Measurements from ENCODE around the gene ATRNL1.
"Not testable (repeated sequence)": the region's sequence is repeated elsewhere in the genome, so short reads cannot be mapped to it uniquely, and the experiment has no call there.

The ATRNL1 gene

GRCh38 chr10:115774721-115775120 lies 681.6 kb downstream of the ATRNL1 start:
- no peak for DNase-seq

GRCh38 chr10:115777646-115778045 lies 684.5 kb downstream of the ATRNL1 start:
- DNase-seq, result no peak

GRCh38 chr10:115790220-115790619 lies 697.1 kb downstream of the ATRNL1 start:
- DNase-seq, result no peak

- no peak for DNase-seq
Measured at GRCh38 chr10:115795964-115796363, 702.8 kb downstream of the ATRNL1 start.

- no peak for DNase-seq
Measured at GRCh38 chr10:115801457-115801856, 708.3 kb downstream of the ATRNL1 start.

DNA sequence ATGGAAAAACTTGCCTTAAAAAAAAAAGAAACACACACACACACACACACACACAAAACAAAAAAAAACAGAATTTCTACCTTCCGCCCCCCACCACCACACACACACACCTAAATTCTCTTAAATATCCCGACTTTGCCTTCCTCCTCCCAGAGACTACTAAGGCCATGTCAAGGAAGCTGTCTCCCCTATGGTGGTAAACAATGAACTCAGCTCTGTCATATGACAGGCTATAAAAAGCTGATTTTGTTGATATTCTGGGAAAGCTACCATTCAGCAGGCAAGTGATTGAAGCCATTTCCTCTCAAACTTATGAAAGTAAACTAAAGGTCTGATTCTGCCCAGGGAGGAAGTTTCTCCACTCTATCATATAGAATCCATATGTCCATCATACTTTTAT lies 708.8 kb downstream of the ATRNL1 start:
- no peak for DNase-seq

DNA sequence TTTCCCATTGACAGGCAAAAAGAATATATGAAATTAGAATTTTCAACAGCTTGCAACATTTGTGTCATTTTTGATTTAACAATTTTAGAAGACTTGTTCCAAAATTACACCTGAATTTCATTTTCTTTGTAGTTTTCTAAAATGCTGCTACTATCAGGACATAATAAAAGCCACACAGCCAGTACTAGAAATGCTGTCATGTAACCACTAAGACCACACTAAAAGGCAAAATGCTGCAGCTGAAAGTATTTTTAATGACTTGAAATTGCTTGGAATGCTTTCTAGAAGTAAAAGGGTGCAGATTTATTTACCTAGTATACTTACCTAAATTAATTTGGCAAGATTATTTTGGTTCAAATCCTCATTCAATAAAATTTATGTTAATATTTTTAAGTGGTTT lies 709.7 kb downstream of the ATRNL1 start:
- DNase-seq, result no peak

DNA sequence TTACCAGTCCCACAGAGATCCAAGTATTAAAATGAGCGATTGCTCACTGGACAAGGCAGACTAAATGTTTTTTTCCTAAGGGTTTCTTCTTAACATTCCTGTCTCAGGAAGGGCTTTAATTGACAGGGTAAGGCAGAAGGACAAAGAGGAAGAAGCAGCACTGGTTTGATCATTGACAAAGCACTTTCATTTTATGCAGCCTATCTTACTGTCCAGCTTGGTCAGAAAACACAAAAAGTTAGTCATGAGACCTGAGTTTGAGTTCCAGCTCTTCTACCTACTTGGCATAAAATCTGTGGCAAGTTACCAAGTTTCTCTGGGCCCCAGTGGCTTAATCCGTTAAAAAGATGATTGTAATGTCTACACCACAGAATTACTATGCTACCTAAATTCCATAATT lies 721.4 kb downstream of the ATRNL1 start:
- DNase-seq, result no peak

DNA sequence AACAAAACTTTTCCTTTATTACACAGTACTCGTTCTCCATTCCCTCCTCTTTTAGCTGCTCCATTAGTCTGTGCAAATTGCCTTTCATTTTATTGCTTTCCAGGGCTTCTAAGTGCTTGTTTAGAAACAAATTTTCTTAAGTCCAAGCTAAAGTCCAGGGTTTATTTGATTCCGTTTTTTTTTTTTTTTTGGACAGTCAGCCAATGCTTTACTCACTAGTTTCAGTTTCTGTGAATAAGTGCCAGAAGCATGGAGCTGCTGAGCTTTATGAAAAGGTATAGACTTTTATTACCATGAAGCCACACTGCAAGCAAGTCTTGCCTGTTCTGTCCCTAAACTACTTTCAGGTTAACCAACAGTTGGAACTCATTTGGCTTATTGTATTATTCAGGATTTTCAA lies 724.8 kb downstream of the ATRNL1 start:
- no peak for DNase-seq

GRCh38 chr10:115826396-115826795 lies 733.2 kb downstream of the ATRNL1 start:
- no peak for DNase-seq

DNA sequence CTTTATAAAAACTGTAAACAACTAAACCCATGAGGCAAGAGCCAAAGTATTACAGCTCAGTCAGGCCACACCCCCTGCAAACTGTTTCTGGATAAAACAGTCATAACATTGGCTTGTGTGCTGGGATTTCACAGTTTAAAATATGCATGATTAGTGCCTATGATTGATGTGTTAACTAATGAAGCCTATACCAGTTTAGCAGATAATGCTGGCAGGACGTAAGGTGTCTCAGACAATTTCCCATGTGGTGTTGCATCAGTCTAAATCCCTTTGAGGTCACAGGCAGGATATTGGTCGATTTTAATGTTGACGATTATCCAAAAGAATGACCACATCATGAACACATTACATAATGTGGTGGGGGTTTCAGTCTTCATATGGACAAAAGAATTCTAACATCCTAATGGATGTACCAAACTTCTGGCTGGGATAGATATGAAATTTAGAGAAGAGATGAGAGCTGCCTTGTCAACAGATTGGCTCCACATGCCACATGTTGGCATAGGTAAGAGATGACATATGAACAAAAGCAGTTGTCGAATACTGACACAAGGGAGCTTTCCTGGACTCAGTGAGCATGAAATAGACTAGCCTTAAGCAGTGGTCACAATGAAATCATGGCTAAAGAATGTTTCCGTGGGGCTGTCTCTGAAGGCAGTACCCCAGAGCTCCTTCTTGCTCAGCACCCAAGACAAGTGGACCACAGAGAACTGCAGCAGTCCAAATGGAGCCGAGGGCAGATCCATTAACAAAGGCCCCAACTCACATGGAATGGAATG lies 734.3 kb downstream of the ATRNL1 start:
- DNase-seq, result no peak

DNA sequence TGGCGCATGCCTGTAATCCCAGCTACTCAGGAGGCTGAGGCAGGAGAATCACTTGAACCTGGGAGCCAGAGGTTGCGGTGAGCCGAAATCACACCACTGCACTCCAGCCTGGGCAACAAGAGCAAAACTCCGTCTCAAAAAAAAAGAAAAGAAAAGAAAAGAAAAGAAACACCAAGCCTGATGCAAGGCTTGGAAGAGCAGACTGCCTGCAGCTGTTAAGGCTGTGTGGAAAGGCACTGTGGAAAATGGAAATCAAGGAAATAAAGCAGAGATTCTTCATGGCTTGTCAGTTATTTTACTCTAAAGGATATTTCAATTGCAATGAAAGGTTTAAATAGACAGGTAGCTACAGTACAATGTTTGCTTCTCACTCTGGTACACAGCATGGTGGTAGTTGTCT lies 735.0 kb downstream of the ATRNL1 start:
- DNase-seq, result not testable (repeated sequence)

- DNase-seq, result no peak
Measured at GRCh38 chr10:115829521-115830205, 736.5 kb downstream of the ATRNL1 start.

DNA sequence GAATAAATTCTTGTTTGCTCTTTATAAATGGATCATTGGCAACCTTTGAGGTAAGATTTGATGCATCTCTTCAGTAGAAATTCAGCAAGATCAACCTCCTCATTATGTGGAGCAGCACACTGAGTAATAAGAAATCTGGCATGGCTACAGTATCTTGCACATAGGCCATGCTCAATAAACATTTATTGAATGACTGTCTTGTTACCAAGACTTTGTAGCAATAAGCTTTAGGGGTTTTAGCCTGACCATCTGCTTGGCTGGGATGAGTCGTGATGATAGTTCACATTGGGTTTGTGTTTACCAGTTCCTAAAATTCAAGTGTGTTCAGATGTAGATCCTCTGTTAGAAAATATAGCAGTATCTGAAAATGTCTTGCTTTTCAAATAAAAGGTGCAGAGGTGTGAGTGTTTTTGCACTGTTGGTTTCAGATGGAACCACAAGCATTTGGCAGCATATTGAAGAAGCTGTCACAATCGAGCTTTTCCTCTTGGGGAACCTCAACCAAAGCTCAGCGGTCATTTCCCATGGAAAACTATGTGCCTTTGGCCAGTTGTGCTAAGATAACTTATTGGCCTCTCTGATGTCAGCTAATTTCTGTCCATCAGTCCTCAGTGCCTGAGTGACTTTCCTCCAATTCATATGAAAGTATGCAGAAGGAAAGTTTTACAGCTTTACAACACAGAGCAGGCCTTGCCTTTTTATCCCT lies 737.3 kb downstream of the ATRNL1 start:
- DNase-seq, result no peak

DNA sequence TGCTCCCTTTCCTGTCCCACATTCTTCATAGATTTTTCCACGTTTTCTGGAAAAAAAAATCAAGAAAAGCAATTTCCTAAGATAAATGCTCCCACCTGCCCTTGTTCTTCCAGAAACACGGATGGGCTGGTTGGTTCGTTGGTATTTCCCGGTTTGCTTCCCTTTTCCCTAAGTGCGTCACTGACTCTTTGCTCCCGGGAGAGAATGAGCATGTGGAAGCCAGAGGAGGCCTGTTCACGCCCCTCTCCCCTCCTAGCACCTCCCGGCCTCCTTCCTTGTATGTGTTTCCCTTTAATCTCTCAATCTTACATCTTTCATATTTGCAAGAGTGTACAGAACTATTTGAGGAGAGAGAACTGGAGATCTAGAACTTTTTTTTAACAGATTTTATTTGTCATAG lies 737.9 kb downstream of the ATRNL1 start:
- no peak for DNase-seq

- no peak for DNase-seq
Measured at GRCh38 chr10:115833119-115833518, 740.0 kb downstream of the ATRNL1 start.

- no peak for DNase-seq
Measured at GRCh38 chr10:115844591-115844990, 751.4 kb downstream of the ATRNL1 start.

- DNase-seq, result no peak
Measured at GRCh38 chr10:115845921-115846320, 752.8 kb downstream of the ATRNL1 start.

DNA sequence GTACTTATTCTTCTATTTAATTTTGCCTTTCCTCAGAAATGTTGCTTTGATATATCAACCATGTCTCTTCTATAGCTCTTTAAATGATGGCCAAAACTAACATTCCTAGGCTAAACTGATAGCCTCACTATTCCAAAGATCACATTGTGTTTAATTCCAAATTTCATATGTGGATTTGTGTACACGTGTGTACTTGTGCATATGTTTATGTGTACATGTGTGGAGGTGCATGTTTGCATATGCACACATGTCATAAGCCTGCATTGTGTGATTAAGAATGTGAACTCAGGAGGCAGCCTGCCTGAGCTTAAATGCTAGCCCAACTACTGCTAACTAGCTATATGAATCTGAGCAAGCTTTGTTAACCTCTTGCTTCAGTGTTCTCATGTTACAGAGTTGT lies 753.4 kb downstream of the ATRNL1 start:
- no peak for DNase-seq

- no peak for DNase-seq
Measured at GRCh38 chr10:115849197-115849596, 756.0 kb downstream of the ATRNL1 start.

- no peak for DNase-seq
Measured at GRCh38 chr10:115850666-115851065, 757.5 kb downstream of the ATRNL1 start.

DNA sequence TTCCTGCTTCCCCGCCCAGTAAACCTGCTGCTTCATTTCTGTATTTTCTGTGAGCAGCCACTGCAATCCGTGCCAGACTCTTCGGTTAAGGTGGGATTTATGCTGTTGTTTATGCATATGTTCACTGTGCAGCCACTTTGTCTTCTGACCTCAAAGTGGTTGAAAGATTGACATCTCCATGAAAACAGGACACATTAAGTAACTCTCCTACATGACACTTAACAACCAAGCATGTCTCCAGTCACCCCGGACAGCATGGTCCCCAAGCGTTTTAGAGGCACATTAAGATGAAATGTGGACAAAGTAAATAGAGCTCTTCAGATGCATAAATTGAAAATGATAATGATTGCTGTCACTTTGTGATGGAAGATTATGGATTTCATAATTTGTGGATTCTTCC lies 758.5 kb downstream of the ATRNL1 start:
- no peak for DNase-seq

DNA sequence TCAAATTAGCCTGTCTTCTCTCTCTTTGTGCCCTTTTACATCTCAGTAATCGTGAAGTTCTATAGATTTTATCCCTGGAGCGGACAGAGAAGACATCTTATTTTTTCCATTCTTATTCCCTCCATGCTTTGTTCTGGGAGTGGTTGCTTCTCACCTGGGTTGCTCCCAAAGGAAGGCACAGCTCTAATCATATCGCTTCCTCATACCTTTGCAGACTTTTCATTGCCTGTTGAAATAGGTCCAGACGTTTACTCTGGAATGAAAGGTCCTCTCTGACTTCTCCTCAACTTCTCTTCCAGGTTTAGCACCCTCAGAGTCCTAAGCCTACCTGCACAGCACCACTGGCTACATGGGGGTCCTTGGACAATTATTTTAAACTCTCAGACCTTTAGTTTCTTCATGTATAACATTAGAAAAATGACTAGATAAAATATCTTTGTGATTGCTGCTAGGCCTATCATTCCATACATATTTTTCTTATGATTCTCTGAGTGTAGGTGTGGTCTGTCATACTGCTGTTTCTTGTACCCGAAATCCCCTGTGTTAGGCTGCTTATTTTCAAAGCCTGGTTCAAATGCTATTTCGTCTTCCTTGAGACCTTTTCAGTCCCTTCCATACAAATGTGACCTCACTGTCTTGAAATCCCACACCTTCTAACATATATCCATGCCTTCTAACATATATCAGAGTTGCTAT lies 761.7 kb downstream of the ATRNL1 start:
- DNase-seq, result no peak
